NCI-H345 (cell line): Measurements from ENCODE around the gene WNK2.
A peak's percentile ranks its signal among the peaks of the same experiment; 100 is the strongest.

ENCODE experiments used
- DNase-seq: peaks from one replicate; lab custom pipeline; 2025; lab: John Stamatoyannopoulos, UW

Gene WNK2

GRCh38 chr9:93161786-93162562 is 22.0 kb upstream of the WNK2 start:
- DNase-seq, result no peak

GRCh38 chr9:93164085-93164484 is 19.9 kb upstream of the WNK2 start:
- DNase-seq, result no peak

GRCh38 chr9:93166699-93167098 is 17.2 kb upstream of the WNK2 start:
- no peak for DNase-seq

- no peak for DNase-seq
These were observed 16.8 kb upstream of the WNK2 start for GRCh38 chr9:93167185-93167584.

GRCh38 chr9:93167838-93168237 is 16.1 kb upstream of the WNK2 start:
- DNase-seq, result no peak

- no peak for DNase-seq
These were observed 15.4 kb upstream of the WNK2 start for GRCh38 chr9:93168581-93168980.

- DNase-seq, result no peak
These were observed 14.5 kb upstream of the WNK2 start for GRCh38 chr9:93169444-93169843.

GRCh38 chr9:93170571-93170970 is 13.4 kb upstream of the WNK2 start:
- no peak for DNase-seq

GRCh38 chr9:93171261-93171990 is 12.5 kb upstream of the WNK2 start:
- no peak for DNase-seq

GRCh38 chr9:93172666-93173364 is 11.1 kb upstream of the WNK2 start:
- no peak for DNase-seq

GRCh38 chr9:93173365-93174051 is 10.4 kb upstream of the WNK2 start:
- DNase-seq, result no peak

GRCh38 chr9:93174976-93175375 is 9.0 kb upstream of the WNK2 start:
- DNase-seq, result no peak

GRCh38 chr9:93177676-93178075 is 6.3 kb upstream of the WNK2 start:
- no peak for DNase-seq

- DNase-seq, result no peak
These were observed 4.8 kb upstream of the WNK2 start for GRCh38 chr9:93178851-93179786.

GRCh38 chr9:93180938-93181337 is 3.0 kb upstream of the WNK2 start:
- no peak for DNase-seq

- no peak for DNase-seq
These were observed 2.1 kb upstream of the WNK2 start for GRCh38 chr9:93181672-93182435.

GRCh38 chr9:93182572-93182971 is 1.4 kb upstream of the WNK2 start:
- no peak for DNase-seq

GRCh38 chr9:93183131-93183662 is 742 bp upstream of the WNK2 start:
- DNase-seq, result no peak

GRCh38 chr9:93184432-93185265 is 710 bp downstream of the WNK2 start:
- DNase-seq, result peak; percentile 11
